ENCODE measurements around the gene LOXL4.

The LOXL4 gene

DNA sequence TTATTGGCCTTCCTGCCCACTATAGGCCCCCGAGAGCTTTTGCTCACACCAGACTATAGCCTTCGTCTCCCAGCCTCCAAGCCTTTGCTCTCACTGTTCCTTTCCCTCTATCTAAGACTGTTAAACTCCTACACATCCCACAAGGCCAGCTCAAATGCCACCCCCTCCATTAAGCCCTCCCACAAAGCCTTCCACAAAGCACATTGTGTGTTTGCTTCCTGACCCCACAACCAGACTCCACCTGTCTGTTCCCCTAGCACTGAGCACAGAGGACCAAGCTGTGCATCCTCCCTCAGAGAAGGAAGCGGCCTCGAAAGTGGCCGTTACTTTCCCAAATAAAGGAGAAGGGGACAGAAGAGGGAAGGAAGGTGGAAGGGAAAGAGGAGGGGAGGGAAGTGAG lies 1.3 kb downstream of the LOXL4 start:
- no peaks in the 10 kb centered on the region for H3K9me3 ChIP-seq (ENCODE audit: control insufficient read depth, low read length)
- H3K36me3 ChIP-seq (ENCODE audit: control insufficient read depth, insufficient read depth, low read length): no peaks in the 10 kb centered on the region
- no peak for DNase-seq
- peaks cover 18% of the 10 kb centered on the region for H3K27me3 ChIP-seq (replicated peaks; ENCODE audit: control insufficient read depth, insufficient read depth, low read length, poor library complexity, severe bottlenecking)
- no peak overlapping the region for H3K4me3 ChIP-seq (ENCODE audit: insufficient read depth, low read depth, low read length, poor library complexity, severe bottlenecking)
- H3K4me1 ChIP-seq (ENCODE audit: control insufficient read depth, insufficient read depth, low read length, poor library complexity, severe bottlenecking): peaks cover 3% of the 10 kb centered on the region
- no peak overlapping the region for H3K27ac ChIP-seq (ENCODE audit: insufficient read depth, low read length, poor library complexity, severe bottlenecking)

DNA sequence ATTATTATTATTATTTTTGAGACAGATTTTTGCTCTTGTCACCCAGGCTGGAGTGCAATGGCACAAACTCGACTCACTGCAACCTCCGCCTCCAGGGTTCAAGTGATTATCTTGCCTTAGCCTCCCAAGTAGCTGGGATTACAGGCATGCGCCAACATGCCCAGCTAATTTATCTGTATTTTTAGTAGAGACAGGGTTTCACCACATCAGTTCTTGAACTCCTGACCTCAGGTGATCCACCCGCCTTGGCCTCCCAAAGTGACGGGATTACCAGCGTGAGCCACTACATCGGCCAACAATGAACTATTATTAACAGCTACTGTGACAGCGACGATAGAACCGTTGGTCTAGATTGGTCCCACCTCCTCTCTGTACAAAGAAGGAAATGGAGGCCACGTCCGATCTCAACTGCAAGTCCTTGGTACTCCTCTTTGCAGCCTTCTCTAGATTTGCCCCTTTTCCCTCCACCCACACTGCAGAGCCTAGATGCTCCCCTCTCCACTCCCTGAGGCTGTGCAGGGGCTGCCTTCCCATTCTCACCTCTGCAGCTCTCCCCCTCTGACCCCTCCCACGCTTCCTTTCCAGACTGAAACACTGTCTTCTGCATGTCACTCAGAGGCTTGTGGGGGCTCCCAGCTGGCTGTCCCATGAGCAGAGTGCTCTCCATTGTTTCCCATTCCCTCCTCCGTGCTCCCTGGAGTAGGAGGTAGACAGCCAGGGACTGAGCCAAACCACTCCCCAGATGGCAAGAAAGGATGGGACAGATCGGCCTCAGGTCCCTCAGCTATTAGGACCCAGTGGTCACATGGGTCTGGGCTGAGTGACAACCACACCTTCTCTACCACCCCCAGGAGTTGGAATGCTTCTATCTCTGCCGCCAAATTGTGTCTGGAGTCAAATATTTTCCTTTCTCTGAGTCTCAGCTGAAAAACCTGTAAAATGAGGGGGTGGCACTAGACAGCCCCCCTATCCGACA lies 2.3 kb downstream of the LOXL4 start:
- Histone ChIP-seq H3K27me3 (replicated peaks; ENCODE audit: control insufficient read depth, insufficient read depth, low read length, poor library complexity, severe bottlenecking) (peaks cover 18% of the 10 kb centered on the region), H3K9me3 (ENCODE audit: control insufficient read depth, low read length) (no peaks in the 10 kb centered on the region), H3K36me3 (ENCODE audit: control insufficient read depth, insufficient read depth, low read length) (no peaks in the 10 kb centered on the region), H3K27ac (ENCODE audit: insufficient read depth, low read length, poor library complexity, severe bottlenecking) (no peak overlapping the region), H3K4me3 (ENCODE audit: insufficient read depth, low read depth, low read length, poor library complexity, severe bottlenecking) (no peak overlapping the region), H3K4me1 (ENCODE audit: control insufficient read depth, insufficient read depth, low read length, poor library complexity, severe bottlenecking) (peaks cover 3% of the 10 kb centered on the region)
- DNase-seq: no peak

DNA sequence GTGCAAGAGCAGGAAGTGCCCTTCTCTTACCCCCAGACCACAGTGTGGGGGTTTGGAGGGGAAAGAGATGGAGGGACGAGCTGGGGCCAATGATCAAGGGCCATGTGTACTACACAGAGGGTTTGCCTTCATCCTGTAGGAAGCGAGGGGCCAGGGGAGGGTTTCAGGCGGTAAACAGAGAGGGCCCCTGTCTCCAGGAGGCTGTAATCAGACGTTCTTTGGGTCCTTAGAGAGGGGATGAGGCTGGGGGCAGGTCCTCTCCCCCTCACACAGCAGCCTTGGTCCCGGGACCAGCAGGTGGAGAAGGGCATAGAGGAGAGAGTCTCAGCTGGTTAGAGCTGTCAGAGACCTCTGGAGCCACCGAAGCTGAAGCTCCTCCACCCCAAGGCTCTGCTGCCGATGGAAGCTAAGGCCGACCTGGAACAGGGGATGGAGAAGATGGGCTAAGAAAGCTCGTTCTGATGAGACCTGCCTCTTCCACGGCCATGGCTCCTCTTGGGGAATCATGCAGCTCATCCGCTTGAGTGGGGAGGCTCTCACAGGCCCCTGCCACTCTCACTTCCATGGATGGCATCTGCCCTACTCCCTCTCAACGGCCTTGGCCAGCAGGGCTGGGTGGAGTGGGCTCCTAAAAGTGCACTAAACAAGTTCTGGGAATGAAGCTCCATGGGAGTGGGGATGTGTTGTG lies 3.5 kb downstream of the LOXL4 start:
- peaks cover 3% of the 10 kb centered on the region for H3K4me1 ChIP-seq (ENCODE audit: control insufficient read depth, insufficient read depth, low read length, poor library complexity, severe bottlenecking)
- no peak overlapping the region for H3K27ac ChIP-seq (ENCODE audit: insufficient read depth, low read length, poor library complexity, severe bottlenecking)
- no peak for DNase-seq
- H3K4me3 ChIP-seq (ENCODE audit: insufficient read depth, low read depth, low read length, poor library complexity, severe bottlenecking): no peak overlapping the region
- peaks cover 15% of the 10 kb centered on the region for H3K27me3 ChIP-seq (replicated peaks; ENCODE audit: control insufficient read depth, insufficient read depth, low read length, poor library complexity, severe bottlenecking)
- no peaks in the 10 kb centered on the region for H3K9me3 ChIP-seq (ENCODE audit: control insufficient read depth, low read length)
- H3K36me3 ChIP-seq (ENCODE audit: control insufficient read depth, insufficient read depth, low read length): no peaks in the 10 kb centered on the region

DNA sequence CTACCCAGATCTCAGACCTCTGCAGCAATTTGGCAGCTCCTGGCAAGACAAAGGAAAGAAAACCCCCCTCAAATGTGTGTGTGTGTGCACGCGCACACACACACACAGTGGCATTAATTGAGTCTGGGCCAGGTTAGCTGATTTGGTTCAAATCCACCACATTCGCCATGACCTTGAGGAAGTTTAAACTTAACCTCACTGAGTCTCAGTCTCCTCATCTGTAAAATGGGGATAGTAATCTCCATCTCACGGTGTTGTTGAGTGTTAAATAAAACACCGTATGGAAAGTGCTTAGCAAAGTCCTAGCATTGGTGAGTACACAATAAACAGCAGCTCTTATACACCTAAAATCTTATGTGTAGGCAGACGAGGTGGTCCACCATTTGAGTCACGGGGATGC lies 4.9 kb downstream of the LOXL4 start:
- Histone ChIP-seq H3K27ac (ENCODE audit: insufficient read depth, low read length, poor library complexity, severe bottlenecking) (no peak overlapping the region), H3K4me1 (ENCODE audit: control insufficient read depth, insufficient read depth, low read length, poor library complexity, severe bottlenecking) (peaks cover 3% of the 10 kb centered on the region), H3K27me3 (replicated peaks; ENCODE audit: control insufficient read depth, insufficient read depth, low read length, poor library complexity, severe bottlenecking) (peaks cover 6% of the 10 kb centered on the region), H3K9me3 (ENCODE audit: control insufficient read depth, low read length) (no peaks in the 10 kb centered on the region), H3K4me3 (ENCODE audit: insufficient read depth, low read depth, low read length, poor library complexity, severe bottlenecking) (no peak overlapping the region), H3K36me3 (ENCODE audit: control insufficient read depth, insufficient read depth, low read length) (no peaks in the 10 kb centered on the region)
- no peak for DNase-seq

DNA sequence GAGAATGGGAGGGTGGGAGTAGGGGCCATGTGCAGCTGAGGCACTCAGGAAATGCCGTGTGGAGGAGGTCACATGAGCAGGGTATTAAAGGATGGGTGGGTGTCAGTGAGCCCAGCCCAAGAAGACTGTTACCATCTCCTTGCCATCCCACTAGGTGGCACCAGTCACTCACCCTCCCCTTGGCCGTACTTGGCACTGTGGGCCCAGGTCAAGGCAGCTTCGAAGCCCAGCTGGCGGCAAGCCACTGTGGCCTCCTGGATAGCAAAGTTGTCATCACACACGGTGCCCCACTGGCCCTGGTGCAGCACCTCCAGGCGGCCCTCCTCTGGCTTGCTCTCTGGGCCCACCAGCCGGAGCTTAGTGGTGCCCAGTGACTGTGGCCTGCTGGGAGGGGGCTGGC lies 5.4 kb downstream of the LOXL4 start:
- no peaks in the 10 kb centered on the region for H3K36me3 ChIP-seq (ENCODE audit: control insufficient read depth, insufficient read depth, low read length)
- H3K27me3 ChIP-seq (replicated peaks; ENCODE audit: control insufficient read depth, insufficient read depth, low read length, poor library complexity, severe bottlenecking): peaks cover 1% of the 10 kb centered on the region
- H3K9me3 ChIP-seq (ENCODE audit: control insufficient read depth, low read length): no peaks in the 10 kb centered on the region
- no peak for DNase-seq
- no peak overlapping the region for H3K4me3 ChIP-seq (ENCODE audit: insufficient read depth, low read depth, low read length, poor library complexity, severe bottlenecking)
- no peaks in the 10 kb centered on the region for H3K4me1 ChIP-seq (ENCODE audit: control insufficient read depth, insufficient read depth, low read length, poor library complexity, severe bottlenecking)
- no peak overlapping the region for H3K27ac ChIP-seq (ENCODE audit: insufficient read depth, low read length, poor library complexity, severe bottlenecking)

DNA sequence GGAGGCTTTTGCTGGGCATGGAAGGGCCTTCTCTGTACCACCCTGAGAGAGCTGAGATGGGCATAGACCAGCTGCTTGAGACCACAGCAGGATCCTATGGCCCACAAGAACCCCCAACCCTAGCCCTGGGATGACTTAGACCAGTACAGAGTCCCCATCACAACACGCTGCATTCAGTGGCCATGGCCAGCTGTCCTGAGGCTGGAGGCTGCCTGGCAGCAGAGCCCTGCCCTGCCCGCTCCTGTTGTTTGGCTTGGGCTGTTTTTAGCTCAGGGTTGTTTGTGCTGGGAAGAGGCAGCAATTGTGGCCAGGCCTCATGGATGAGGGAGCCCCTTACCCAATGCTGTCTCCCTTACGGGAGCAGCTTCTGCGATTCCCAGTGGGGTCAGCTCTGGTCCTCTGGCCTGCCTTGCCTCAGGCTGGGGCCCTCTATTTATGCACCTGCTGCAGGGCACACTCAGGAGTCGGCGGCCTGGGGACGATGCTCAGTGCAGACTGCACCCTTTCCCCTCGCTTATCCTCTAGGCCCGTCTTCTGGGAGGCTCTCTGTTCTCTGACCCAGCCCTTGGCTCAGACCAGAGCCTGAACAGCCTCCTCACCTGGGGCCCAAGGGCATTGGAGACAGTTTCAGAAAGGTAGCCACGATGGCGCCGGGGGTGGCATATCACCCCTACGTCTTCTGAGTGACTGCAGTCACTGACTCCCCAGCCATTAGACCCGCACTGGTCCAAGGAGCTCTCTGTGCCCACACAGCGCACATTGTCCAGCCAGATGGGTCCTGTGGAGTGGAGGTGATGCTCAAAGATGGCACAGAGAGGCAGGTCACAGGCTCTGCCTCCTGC lies 6.3 kb downstream of the LOXL4 start:
- Histone ChIP-seq H3K4me1 (ENCODE audit: control insufficient read depth, insufficient read depth, low read length, poor library complexity, severe bottlenecking) (no peaks in the 10 kb centered on the region), H3K27me3 (replicated peaks; ENCODE audit: control insufficient read depth, insufficient read depth, low read length, poor library complexity, severe bottlenecking) (no peaks in the 10 kb centered on the region), H3K4me3 (ENCODE audit: insufficient read depth, low read depth, low read length, poor library complexity, severe bottlenecking) (no peak overlapping the region), H3K9me3 (ENCODE audit: control insufficient read depth, low read length) (no peaks in the 10 kb centered on the region), H3K27ac (ENCODE audit: insufficient read depth, low read length, poor library complexity, severe bottlenecking) (no peak overlapping the region), H3K36me3 (ENCODE audit: control insufficient read depth, insufficient read depth, low read length) (no peaks in the 10 kb centered on the region)
- DNase-seq: no peak

DNA sequence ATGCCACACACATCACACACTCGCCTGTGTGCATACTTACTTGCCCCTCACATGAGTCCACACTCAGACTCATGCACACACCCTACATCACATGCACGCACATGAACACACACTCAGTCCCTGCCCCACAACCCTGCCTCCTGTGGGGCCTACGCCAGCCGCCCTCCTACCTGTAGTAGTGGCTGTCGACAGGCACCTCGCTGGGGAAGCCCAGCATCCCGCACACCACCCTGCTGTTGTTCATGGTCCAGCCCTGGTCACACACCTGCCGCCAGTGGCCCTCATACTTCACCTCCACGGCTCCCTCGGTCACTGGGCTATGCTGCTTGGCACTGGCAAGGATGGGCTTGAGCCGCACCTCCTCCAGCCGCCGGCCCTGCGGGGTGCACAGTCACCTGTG lies 7.2 kb downstream of the LOXL4 start:
- Histone ChIP-seq H3K27me3 (replicated peaks; ENCODE audit: control insufficient read depth, insufficient read depth, low read length, poor library complexity, severe bottlenecking) (no peaks in the 10 kb centered on the region), H3K4me3 (ENCODE audit: insufficient read depth, low read depth, low read length, poor library complexity, severe bottlenecking) (no peak overlapping the region), H3K4me1 (ENCODE audit: control insufficient read depth, insufficient read depth, low read length, poor library complexity, severe bottlenecking) (no peaks in the 10 kb centered on the region), H3K36me3 (ENCODE audit: control insufficient read depth, insufficient read depth, low read length) (no peaks in the 10 kb centered on the region), H3K9me3 (ENCODE audit: control insufficient read depth, low read length) (no peaks in the 10 kb centered on the region), H3K27ac (ENCODE audit: insufficient read depth, low read length, poor library complexity, severe bottlenecking) (no peak overlapping the region)
- DNase-seq: no peak

DNA sequence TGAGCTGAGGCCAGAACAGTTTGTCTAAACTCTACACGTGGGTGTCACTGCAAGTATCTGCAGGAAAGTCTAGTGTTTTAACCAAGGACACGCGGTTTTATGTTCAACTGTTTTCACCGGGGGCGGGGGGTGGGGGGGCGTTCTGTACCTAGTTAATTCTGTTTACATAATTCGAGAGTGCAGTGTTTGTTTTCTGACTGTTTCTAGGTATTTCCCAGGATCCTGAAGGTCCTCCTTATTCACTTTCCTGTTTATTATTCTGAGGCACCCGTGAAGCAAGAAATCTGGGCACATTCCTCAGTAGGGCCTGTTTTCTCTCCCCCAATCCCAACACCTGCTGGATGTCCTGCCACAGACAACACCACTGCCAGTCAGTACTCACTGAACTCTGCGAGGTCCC lies 7.6 kb downstream of the LOXL4 start:
- no peak overlapping the region for H3K27ac ChIP-seq (ENCODE audit: insufficient read depth, low read length, poor library complexity, severe bottlenecking)
- H3K9me3 ChIP-seq (ENCODE audit: control insufficient read depth, low read length): no peaks in the 10 kb centered on the region
- no peaks in the 10 kb centered on the region for H3K4me1 ChIP-seq (ENCODE audit: control insufficient read depth, insufficient read depth, low read length, poor library complexity, severe bottlenecking)
- DNase-seq: no peak
- no peaks in the 10 kb centered on the region for H3K27me3 ChIP-seq (replicated peaks; ENCODE audit: control insufficient read depth, insufficient read depth, low read length, poor library complexity, severe bottlenecking)
- H3K36me3 ChIP-seq (ENCODE audit: control insufficient read depth, insufficient read depth, low read length): no peaks in the 10 kb centered on the region
- no peak overlapping the region for H3K4me3 ChIP-seq (ENCODE audit: insufficient read depth, low read depth, low read length, poor library complexity, severe bottlenecking)

DNA sequence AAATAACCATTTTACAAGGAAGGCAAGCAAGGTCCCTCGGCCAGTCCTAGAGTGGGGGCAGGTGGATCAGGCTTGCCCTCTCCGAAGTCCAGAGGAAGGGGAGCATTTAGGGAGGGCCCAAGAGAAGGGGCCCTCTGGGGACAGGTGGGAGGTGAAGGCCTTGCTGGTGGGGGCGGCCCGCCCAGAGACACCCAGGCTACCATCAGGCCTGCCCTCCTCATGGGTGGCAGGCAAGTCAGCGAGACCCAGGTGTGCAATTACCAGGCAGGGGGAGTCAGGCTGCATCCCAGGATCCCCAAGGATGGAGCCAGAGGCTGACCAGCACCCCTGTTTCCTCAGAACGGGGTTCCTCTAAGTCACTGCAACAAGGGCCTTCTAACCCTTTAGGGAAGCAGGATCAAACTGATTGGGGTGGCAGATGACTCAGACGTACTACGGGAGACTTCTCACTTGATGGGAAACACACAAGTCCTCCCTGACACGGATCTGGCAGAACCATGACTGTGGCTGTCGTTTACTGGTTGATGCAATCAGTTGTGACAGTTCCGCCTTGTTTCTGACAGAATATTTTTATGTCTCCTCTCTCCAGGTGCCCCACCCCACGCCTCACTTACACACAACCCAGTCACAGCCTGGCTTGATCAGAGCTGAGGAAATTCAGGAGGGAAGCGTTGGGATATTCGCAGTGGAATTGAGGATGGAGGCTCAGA lies 8.2 kb downstream of the LOXL4 start:
- Histone ChIP-seq H3K36me3 (ENCODE audit: control insufficient read depth, insufficient read depth, low read length) (no peaks in the 10 kb centered on the region), H3K4me3 (ENCODE audit: insufficient read depth, low read depth, low read length, poor library complexity, severe bottlenecking) (no peak overlapping the region), H3K4me1 (ENCODE audit: control insufficient read depth, insufficient read depth, low read length, poor library complexity, severe bottlenecking) (no peaks in the 10 kb centered on the region), H3K27ac (ENCODE audit: insufficient read depth, low read length, poor library complexity, severe bottlenecking) (no peak overlapping the region), H3K27me3 (replicated peaks; ENCODE audit: control insufficient read depth, insufficient read depth, low read length, poor library complexity, severe bottlenecking) (no peaks in the 10 kb centered on the region), H3K9me3 (ENCODE audit: control insufficient read depth, low read length) (no peaks in the 10 kb centered on the region)
- DNase-seq: no peak
